GM21526 (cell line): ENCODE measurements around the gene CBX2.

ENCODE experiments used
- ATAC-seq: cut with Tn5 transposase; IDR thresholded peaks from one replicate; pipeline ENCODE4 v1.9.1; 2021; ENCODE audit warnings: moderate library complexity; ENCODE audit not compliant: unreplicated experiment, low FRiP score

CBX2 gene

GRCh38 chr17:79836510-79836971 lies 58.6 kb downstream of the CBX2 start:
- ATAC-seq = no peak

GRCh38 chr17:79836972-79837887 lies 59.3 kb downstream of the CBX2 start:
- no peak for ATAC-seq
